Measurements from ENCODE around the gene ANO10. TPM values are rescaled to one million over a fixed set of nuclear protein-coding genes. Genes with fewer than 3 reads are reported as not detected.

Gene ANO10
- total RNA-seq, 1 experiment from 2014 or later: 15.0 TPM

GRCh38 chr3:43434431-43434830, 187.4 kb downstream of the ANO10 start:
- ChIA-PET CTCF (no interaction called here), POLR2A (no interaction called here)
- intact Hi-C loops (cut with micrococcal nuclease): no loop called here
- no peak for DNase-seq (ENCODE audit: unreplicated experiment)
- Mint-ChIP-seq H3K9me3 (ENCODE audit: unreplicated experiment) (peaks cover 8% of the 10 kb centered on the region), H3K4me3 (ENCODE audit: unreplicated experiment) (no peak overlapping the region), H3K4me1 (ENCODE audit: insufficient read depth, unreplicated experiment) (no peaks in the 10 kb centered on the region), H3K27me3 (ENCODE audit: insufficient read depth, unreplicated experiment) (no peaks in the 10 kb centered on the region), H3K27ac (ENCODE audit: low read depth, unreplicated experiment) (no peak overlapping the region), H3K36me3 (ENCODE audit: insufficient read depth, unreplicated experiment) (no peaks in the 10 kb centered on the region)
- no TSS peak for BruUV-seq (replicated peaks)
- TF ChIP-seq, protein P1, sequence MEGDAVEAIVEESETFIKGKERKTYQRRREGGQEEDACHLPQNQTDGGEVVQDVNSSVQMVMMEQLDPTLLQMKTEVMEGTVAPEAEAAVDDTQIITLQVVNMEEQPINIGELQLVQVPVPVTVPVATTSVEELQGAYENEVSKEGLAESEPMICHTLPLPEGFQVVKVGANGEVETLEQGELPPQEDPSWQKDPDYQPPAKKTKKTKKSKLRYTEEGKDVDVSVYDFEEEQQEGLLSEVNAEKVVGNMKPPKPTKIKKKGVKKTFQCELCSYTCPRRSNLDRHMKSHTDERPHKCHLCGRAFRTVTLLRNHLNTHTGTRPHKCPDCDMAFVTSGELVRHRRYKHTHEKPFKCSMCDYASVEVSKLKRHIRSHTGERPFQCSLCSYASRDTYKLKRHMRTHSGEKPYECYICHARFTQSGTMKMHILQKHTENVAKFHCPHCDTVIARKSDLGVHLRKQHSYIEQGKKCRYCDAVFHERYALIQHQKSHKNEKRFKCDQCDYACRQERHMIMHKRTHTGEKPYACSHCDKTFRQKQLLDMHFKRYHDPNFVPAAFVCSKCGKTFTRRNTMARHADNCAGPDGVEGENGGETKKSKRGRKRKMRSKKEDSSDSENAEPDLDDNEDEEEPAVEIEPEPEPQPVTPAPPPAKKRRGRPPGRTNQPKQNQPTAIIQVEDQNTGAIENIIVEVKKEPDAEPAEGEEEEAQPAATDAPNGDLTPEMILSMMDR (IDR thresholded peaks at IDR 0.05; ENCODE audit: unreplicated experiment): no peak

GRCh38 chr3:43432462-43432861, 189.3 kb downstream of the ANO10 start:
- TF ChIP-seq, protein P1 (IDR thresholded peaks at IDR 0.05; ENCODE audit: unreplicated experiment): no peak
- H3K4me1 Mint-ChIP-seq (ENCODE audit: insufficient read depth, unreplicated experiment): no peaks in the 10 kb centered on the region
- BruUV-seq (replicated peaks): no TSS peak
- no peak overlapping the region for H3K4me3 Mint-ChIP-seq (ENCODE audit: unreplicated experiment)
- H3K36me3 Mint-ChIP-seq (ENCODE audit: insufficient read depth, unreplicated experiment): no peaks in the 10 kb centered on the region
- intact Hi-C loops (cut with micrococcal nuclease): no loop called here
- CTCF ChIA-PET: no interaction called here
- no peaks in the 10 kb centered on the region for H3K27me3 Mint-ChIP-seq (ENCODE audit: insufficient read depth, unreplicated experiment)
- no peaks in the 10 kb centered on the region for H3K9me3 Mint-ChIP-seq (ENCODE audit: unreplicated experiment)
- no peak overlapping the region for H3K27ac Mint-ChIP-seq (ENCODE audit: low read depth, unreplicated experiment)
- DNase-seq (ENCODE audit: unreplicated experiment): no peak
- POLR2A ChIA-PET: interaction anchor here (0.7 kb wide), 1 partner anchor 176 kb away, joined by 3 read pairs; no protein-coding TSS in a partner anchor

GRCh38 chr3:43426388-43426787, 195.4 kb downstream of the ANO10 start:
- Mint-ChIP-seq H3K27me3 (ENCODE audit: insufficient read depth, unreplicated experiment) (no peaks in the 10 kb centered on the region), H3K4me1 (ENCODE audit: insufficient read depth, unreplicated experiment) (no peaks in the 10 kb centered on the region), H3K27ac (ENCODE audit: low read depth, unreplicated experiment) (no peak overlapping the region), H3K4me3 (ENCODE audit: unreplicated experiment) (no peak overlapping the region), H3K9me3 (ENCODE audit: unreplicated experiment) (no peaks in the 10 kb centered on the region), H3K36me3 (ENCODE audit: insufficient read depth, unreplicated experiment) (no peaks in the 10 kb centered on the region)
- POLR2A ChIA-PET: no interaction called here
- TF ChIP-seq, protein P1 (IDR thresholded peaks at IDR 0.05; ENCODE audit: unreplicated experiment): no peak
- DNase-seq (ENCODE audit: unreplicated experiment): no peak
- CTCF ChIA-PET: interaction anchor here (0.6 kb wide), 1 partner anchor 1198 kb away, joined by 5 read pairs; no protein-coding TSS in a partner anchor
- intact Hi-C loops (cut with micrococcal nuclease): no loop called here
- no TSS peak for BruUV-seq (replicated peaks)

DNA sequence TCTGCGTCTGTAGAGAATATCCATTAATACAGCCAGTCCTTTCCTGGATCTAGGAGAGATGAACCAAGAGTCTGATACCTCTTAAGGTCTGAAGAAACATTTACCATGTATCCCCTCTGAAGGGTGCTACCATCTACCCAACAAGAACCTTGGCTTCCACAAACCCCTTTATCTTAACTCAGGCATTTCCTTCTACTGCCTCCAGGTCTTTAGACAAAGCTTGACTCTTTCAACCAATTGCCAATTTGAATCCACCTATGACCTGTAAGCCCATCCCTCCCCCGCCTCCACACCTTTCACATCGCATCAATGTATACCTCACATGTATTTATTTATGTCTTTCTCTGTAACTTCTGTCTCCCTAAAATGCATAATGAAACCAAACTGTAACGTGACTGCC, 196.0 kb downstream of the ANO10 start:
- H3K27ac Mint-ChIP-seq (ENCODE audit: low read depth, unreplicated experiment): no peak overlapping the region
- H3K4me1 Mint-ChIP-seq (ENCODE audit: insufficient read depth, unreplicated experiment): no peaks in the 10 kb centered on the region
- no TSS peak for BruUV-seq (replicated peaks)
- H3K27me3 Mint-ChIP-seq (ENCODE audit: insufficient read depth, unreplicated experiment): no peaks in the 10 kb centered on the region
- H3K4me3 Mint-ChIP-seq (ENCODE audit: unreplicated experiment): no peak overlapping the region
- no peaks in the 10 kb centered on the region for H3K9me3 Mint-ChIP-seq (ENCODE audit: unreplicated experiment)
- H3K36me3 Mint-ChIP-seq (ENCODE audit: insufficient read depth, unreplicated experiment): no peaks in the 10 kb centered on the region
- TF ChIP-seq, protein P1 (IDR thresholded peaks at IDR 0.05; ENCODE audit: unreplicated experiment): no peak
- ChIA-PET CTCF (no interaction called here), POLR2A (no interaction called here)
- intact Hi-C loops (cut with micrococcal nuclease): no loop called here
- no peak for DNase-seq (ENCODE audit: unreplicated experiment)

All from MCF 10A (cell line).